SK-N-SH treated with all-trans-retinoic acid at 6 μM for 48 hours (cell line): ENCODE results near the gene GLDC.

Experiments
- ARNTL ChIP-seq: fragments of 450-650 bp; formaldehyde crosslinking; IDR thresholded peaks from 2 replicates; pipeline ENCODE4 v1.5.0; 2020; ENCODE audit warnings: low read depth, mild to moderate bottlenecking, moderate library complexity, borderline replicate concordance
- CREB5 ChIP-seq: fragments of 250-450 bp; sonication (Bioruptor Pico); IDR thresholded peaks from 2 replicates; pipeline ENCODE4 v1.5.1; 2020; ENCODE audit warnings: low read depth, mild to moderate bottlenecking, moderate library complexity
- CSDC2 ChIP-seq: fragments of 250-450 bp; sonication (Bioruptor Pico); IDR thresholded peaks from 2 replicates; pipeline ENCODE4 v1.5.0; 2020; ENCODE audit warnings: mild to moderate bottlenecking, moderate library complexity
- ESRRG ChIP-seq: fragments of 250-450 bp; sonication (Bioruptor Pico); IDR thresholded peaks from 2 replicates; pipeline ENCODE4 v1.6.1; 2021; ENCODE audit warnings: mild to moderate bottlenecking
- ISL1 ChIP-seq: fragments of 250-450 bp; sonication (Bioruptor Pico); IDR thresholded peaks from 2 replicates; pipeline ENCODE4 v2.1.2; 2022; ENCODE audit warnings: mild to moderate bottlenecking, moderate library complexity
- PATZ1 ChIP-seq: fragments of 250-450 bp; sonication (Bioruptor Pico); IDR thresholded peaks from 2 replicates; pipeline ENCODE4 v1.8.0; 2020; ENCODE audit warnings: mild to moderate bottlenecking, moderate library complexity, borderline replicate concordance
- PPARA ChIP-seq: fragments of 250-450 bp; sonication (Bioruptor Pico); IDR thresholded peaks from 2 replicates; pipeline ENCODE4 v1.5.0; 2020; ENCODE audit warnings: mild to moderate bottlenecking, borderline replicate concordance
- SNAI2 ChIP-seq: fragments of 250-450 bp; sonication (Bioruptor Pico); IDR thresholded peaks from 2 replicates; pipeline ENCODE4 v1.5.0; 2020; ENCODE audit warnings: mild to moderate bottlenecking, moderate library complexity
- TOX ChIP-seq: fragments of 250-450 bp; sonication (Bioruptor Pico); IDR thresholded peaks from 2 replicates; pipeline ENCODE4 v1.8.0; 2021; ENCODE audit warnings: mild to moderate bottlenecking, moderate library complexity, borderline replicate concordance
- TSHZ2 ChIP-seq: fragments of 250-450 bp; sonication (Bioruptor Pico); IDR thresholded peaks from 2 replicates; pipeline ENCODE4 v1.5.0; 2020; ENCODE audit warnings: mild to moderate bottlenecking, moderate library complexity
- ZC3H10 ChIP-seq: fragments of 250-450 bp; sonication (Bioruptor Pico); IDR thresholded peaks from 2 replicates; pipeline ENCODE4 v1.5.1; 2021; ENCODE audit warnings: mild to moderate bottlenecking, moderate library complexity
- ZFP3 ChIP-seq: fragments of 250-450 bp; sonication (Bioruptor Pico); IDR thresholded peaks from 2 replicates; pipeline ENCODE4 v1.5.0; 2020; ENCODE audit warnings: mild to moderate bottlenecking, moderate library complexity

GRCh38 chr9:6641561-6641960 lies 4.0 kb downstream of the GLDC start:
- TF ChIP-seq PPARA (CRISPR knock-in tag) (no peak), CSDC2 (CRISPR knock-in tag) (no peak), CREB5 (CRISPR knock-in tag) (no peak), SNAI2 (CRISPR knock-in tag) (no peak), ESRRG (CRISPR knock-in tag) (no peak), ZC3H10 (CRISPR knock-in tag) (no peak), ARNTL (CRISPR knock-in tag) (no peak), ISL1 (CRISPR knock-in tag) (no peak), TOX (CRISPR knock-in tag) (no peak), ZFP3 (CRISPR knock-in tag) (no peak), TSHZ2 (CRISPR knock-in tag) (no peak), PATZ1 (CRISPR knock-in tag) (no peak)
